Measurements from ENCODE around the gene MOXD1. TPM values are rescaled to one million over a fixed set of nuclear protein-coding genes. Genes with fewer than 3 reads are reported as not detected.

MOXD1 gene
- total and polyA plus RNA-seq, 2 experiments from 2014 or later: 9.0 to 16.8 TPM

GRCh38 chr6:132399376-132400074 lies 1.8 kb downstream of the MOXD1 start:
- peaks cover under 1% of the 10 kb centered on the region for H3K9me3 ChIP-seq (ENCODE audit: low read depth)
- H3K4me1 ChIP-seq (ENCODE audit: insufficient read depth): no peaks in the 10 kb centered on the region
- no peaks in the 10 kb centered on the region for H3K9me2 ChIP-seq (replicated peaks; ENCODE audit: insufficient read depth)
- H2AFZ ChIP-seq: no peak overlapping the region
- H3K27ac ChIP-seq: peak overlapping the region; percentile 24
- WGBS (ENCODE audit: low lambda C conversion rate, missing lambda C conversion rate): 39% methylated on average over 4 of the region's 4 CpGs
- H3K27me3 ChIP-seq: peaks cover 50% of the 10 kb centered on the region
- peak overlapping the region; percentile 99 for H3K4me2 ChIP-seq
- no peaks in the 10 kb centered on the region for H4K20me1 ChIP-seq (ENCODE audit: insufficient read depth, poor library complexity, severe bottlenecking)
- H3K79me2 ChIP-seq: no peaks in the 10 kb centered on the region
- H3K36me3 ChIP-seq (replicated peaks; ENCODE audit: insufficient read depth, low read depth): no peaks in the 10 kb centered on the region
- DNase-seq (ENCODE audit: low spot score): no peak
- no peak overlapping the region for H3K4me3 ChIP-seq
- TF ChIP-seq EZH2 (IDR thresholded peaks at IDR 0.05; ENCODE audit: borderline replicate concordance) (no peak), CTCF (IDR thresholded peaks at IDR 0.05; ENCODE audit: poor library complexity) (no peak), EZH2phosphoT487 (IDR thresholded peaks at IDR 0.05; ENCODE audit: low read depth, severe bottlenecking, unreplicated experiment) (no peak)

DNA sequence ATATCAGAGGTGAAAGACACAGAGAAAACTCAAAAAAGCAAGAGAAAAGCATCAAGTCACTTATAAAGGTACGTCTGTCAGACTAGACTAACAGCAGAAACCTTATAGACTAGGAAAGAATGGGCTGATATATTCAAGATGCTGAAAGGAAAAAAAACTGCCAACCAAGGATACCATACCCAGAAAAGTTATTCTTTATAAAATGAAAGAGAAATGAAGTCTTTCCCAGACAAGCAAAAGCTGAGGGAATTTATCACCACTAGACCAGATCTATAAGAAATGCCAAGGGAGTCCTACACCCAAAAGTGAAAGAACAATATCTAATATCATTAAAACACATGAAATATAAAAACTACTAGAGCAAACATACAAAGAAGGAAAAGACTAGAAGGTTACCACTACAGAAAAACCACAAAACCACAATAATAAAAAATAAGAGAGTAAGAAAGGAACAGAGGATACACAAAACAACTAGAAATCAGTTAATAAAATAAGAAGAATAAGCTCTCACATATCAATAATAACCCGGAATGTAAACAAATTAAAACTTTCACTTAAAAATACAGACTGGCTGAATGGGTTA lies 6.2 kb downstream of the MOXD1 start:
- no peaks in the 10 kb centered on the region for H4K20me1 ChIP-seq (ENCODE audit: insufficient read depth, poor library complexity, severe bottlenecking)
- no peaks in the 10 kb centered on the region for H3K79me2 ChIP-seq
- H3K9me2 ChIP-seq (replicated peaks; ENCODE audit: insufficient read depth): no peaks in the 10 kb centered on the region
- DNase-seq (ENCODE audit: low spot score): no peak
- no peak overlapping the region for H3K27ac ChIP-seq
- H3K36me3 ChIP-seq (replicated peaks; ENCODE audit: insufficient read depth, low read depth): no peaks in the 10 kb centered on the region
- H3K4me3 ChIP-seq: no peak overlapping the region
- peaks cover 6% of the 10 kb centered on the region for H3K9me3 ChIP-seq (ENCODE audit: low read depth)
- no peak overlapping the region for H3K4me2 ChIP-seq
- no peaks in the 10 kb centered on the region for H3K4me1 ChIP-seq (ENCODE audit: insufficient read depth)
- no peak for TF ChIP-seq EZH2phosphoT487 (IDR thresholded peaks at IDR 0.05; ENCODE audit: low read depth, severe bottlenecking, unreplicated experiment)
- no peak for TF ChIP-seq EZH2 (IDR thresholded peaks at IDR 0.05; ENCODE audit: borderline replicate concordance)
- no peak for TF ChIP-seq CTCF (IDR thresholded peaks at IDR 0.05; ENCODE audit: poor library complexity)
- H3K27me3 ChIP-seq: peaks cover 8% of the 10 kb centered on the region
- no peak overlapping the region for H2AFZ ChIP-seq
- 93% methylated on average over 2 of the region's 2 CpGs for WGBS (ENCODE audit: low lambda C conversion rate, missing lambda C conversion rate)

- H3K79me2 ChIP-seq: no peaks in the 10 kb centered on the region
- WGBS (ENCODE audit: low lambda C conversion rate, missing lambda C conversion rate): 94% methylated on average over 2 of the region's 2 CpGs
These were observed 8.5 kb downstream of the MOXD1 start for GRCh38 chr6:132392792-132393191.

More at GRCh38 chr6:132392792-132393191, 8.5 kb downstream of the MOXD1 start:
- no peak overlapping the region for H3K4me3 ChIP-seq
- H3K4me2 ChIP-seq: no peak overlapping the region
- no peaks in the 10 kb centered on the region for H3K4me1 ChIP-seq (ENCODE audit: insufficient read depth)
- H3K27ac ChIP-seq: no peak overlapping the region
- DNase-seq (ENCODE audit: low spot score): peak; percentile 22
- no peaks in the 10 kb centered on the region for H3K27me3 ChIP-seq
- peaks cover 6% of the 10 kb centered on the region for H3K9me3 ChIP-seq (ENCODE audit: low read depth)
- no peaks in the 10 kb centered on the region for H3K9me2 ChIP-seq (replicated peaks; ENCODE audit: insufficient read depth)
- H4K20me1 ChIP-seq (ENCODE audit: insufficient read depth, poor library complexity, severe bottlenecking): no peaks in the 10 kb centered on the region
- TF ChIP-seq EZH2 (IDR thresholded peaks at IDR 0.05; ENCODE audit: borderline replicate concordance) (no peak), CTCF (IDR thresholded peaks at IDR 0.05; ENCODE audit: poor library complexity) (peak; percentile 42)
- H2AFZ ChIP-seq: no peak overlapping the region
- H3K36me3 ChIP-seq (replicated peaks; ENCODE audit: insufficient read depth, low read depth): no peaks in the 10 kb centered on the region

Measured in hepatocyte (in vitro differentiated cells).